Measurements from ENCODE around the gene PCDH15.
"Not testable (repeated sequence)": the region's sequence is repeated elsewhere in the genome, so short reads cannot be mapped to it uniquely, and the experiment has no call there.

PCDH15 gene

DNA sequence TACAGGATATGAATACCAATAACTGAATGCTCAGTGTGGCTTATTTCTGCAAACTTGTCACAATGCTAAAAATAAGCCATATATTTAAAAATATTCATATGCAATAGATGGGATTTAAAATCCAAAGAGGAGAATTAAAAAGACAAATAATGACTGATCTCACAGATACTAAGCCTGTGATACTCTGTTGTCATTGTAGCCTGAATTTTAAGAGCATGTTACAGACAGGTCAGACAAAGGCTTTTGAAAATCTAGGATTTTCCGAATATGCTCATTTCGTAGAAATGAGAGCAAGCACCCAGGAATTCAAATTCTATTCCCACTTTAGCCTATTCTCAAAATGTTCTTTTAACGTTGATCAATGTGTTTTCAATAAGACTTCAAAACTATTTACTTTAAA is 269.7 kb downstream of the PCDH15 start:
- DNase-seq, result no peak

GRCh38 chr10:54530299-54530698 is 270.7 kb downstream of the PCDH15 start:
- no peak for DNase-seq

DNA sequence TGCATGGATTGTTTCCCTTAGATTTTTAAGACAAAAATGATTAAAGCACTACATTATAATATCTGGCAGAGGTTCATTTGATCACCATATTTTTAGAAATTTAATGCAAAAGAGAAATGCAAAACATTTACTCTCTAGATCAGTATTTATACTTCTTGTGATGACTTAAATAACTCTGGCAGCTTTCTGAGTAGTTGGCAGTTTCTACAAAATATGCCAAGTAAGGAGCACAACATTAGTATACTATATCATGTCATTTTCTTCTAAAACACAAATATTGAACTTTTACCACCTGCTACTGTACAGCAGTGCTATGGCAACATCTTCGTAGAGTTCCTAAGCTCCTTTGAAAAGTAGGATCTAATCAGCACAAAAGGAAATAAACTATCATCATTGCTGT is 275.2 kb downstream of the PCDH15 start:
- DNase-seq, result no peak

DNA sequence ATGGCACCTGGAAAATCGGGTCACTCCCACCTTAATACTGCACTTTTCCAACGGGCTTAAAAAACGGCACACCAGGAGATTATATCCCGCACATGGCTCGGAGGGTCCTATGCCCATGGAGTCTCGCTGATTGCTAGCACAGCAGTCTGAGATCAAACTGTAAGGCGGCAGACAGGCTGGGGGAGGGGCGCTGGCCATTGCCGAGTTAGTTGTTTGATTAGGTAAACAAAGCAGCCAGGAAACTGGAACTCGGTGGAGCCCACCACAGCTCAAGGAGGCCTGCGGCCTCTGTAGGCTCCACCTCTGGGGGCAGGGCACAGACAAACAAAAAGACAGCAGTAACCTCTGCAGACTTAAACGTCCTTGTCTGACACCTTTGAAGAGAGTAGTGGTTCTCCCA is 285.8 kb downstream of the PCDH15 start:
- DNase-seq, result not testable (repeated sequence)

GRCh38 chr10:54503863-54504262 is 297.2 kb downstream of the PCDH15 start:
- DNase-seq, result no peak

- DNase-seq, result no peak
Observed at GRCh38 chr10:54501929-54502328, 299.1 kb downstream of the PCDH15 start.

DNA sequence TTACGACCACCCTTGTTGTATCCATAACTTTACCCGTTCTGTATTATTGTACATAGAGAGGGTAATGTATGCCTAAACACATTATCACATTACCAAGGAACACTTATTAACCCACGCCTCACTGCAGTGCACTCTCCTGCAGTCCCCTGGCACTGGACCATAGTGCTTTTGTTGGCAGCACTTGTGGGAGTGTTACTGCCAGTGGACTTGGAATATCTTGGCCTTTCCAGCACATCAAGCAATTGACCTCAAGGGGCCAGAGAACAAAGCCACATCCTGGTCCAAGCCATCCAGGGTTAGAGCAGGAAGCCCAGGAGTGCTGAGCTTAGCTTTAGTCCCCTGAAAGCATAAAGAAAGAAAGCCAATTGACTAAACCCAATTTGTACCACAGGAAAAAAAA is 304.2 kb downstream of the PCDH15 start:
- DNase-seq, result no peak

GRCh38 chr10:54487743-54488142 is 313.3 kb downstream of the PCDH15 start:
- DNase-seq, result no peak

- no peak for DNase-seq
Observed at GRCh38 chr10:54485971-54486370, 315.1 kb downstream of the PCDH15 start.

- DNase-seq, result no peak
Observed at GRCh38 chr10:54484186-54484585, 316.8 kb downstream of the PCDH15 start.

- no peak for DNase-seq
Observed at GRCh38 chr10:54478601-54479000, 322.4 kb downstream of the PCDH15 start.

DNA sequence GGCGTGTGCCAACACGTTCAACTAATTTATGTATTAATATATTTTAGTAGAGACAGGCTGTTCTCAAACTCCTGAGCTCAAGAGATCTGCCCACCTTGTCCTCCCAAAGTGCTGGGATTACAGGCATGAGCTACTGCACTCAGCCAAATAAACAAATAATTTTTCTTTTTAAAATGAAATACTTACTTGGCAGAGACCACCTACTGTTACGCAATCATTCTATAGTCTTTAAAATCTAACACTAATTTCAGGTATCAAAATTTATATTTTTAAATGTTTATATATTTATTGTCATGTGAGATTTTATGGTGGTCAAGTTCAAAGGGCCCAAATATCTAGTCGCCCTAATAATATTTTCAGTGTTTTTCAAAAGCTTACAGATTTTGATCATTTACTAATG is 323.3 kb downstream of the PCDH15 start:
- no peak for DNase-seq

DNA sequence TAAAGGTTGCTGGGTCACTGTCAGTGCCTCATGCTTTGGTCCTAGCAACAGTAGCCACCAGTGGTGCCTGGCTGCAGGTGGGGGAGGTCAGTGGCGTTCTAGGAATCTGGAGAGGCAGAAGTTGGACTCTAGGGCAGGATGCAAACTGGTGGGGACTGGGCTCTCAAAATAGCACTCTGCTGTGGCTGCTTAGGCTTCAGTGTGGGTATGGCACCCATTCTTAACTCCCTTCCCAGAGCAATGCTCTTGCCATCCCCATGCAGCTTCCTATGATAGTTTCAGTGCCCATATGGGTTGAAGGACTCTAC is 330.8 kb downstream of the PCDH15 start:
- no peak for DNase-seq

DNA sequence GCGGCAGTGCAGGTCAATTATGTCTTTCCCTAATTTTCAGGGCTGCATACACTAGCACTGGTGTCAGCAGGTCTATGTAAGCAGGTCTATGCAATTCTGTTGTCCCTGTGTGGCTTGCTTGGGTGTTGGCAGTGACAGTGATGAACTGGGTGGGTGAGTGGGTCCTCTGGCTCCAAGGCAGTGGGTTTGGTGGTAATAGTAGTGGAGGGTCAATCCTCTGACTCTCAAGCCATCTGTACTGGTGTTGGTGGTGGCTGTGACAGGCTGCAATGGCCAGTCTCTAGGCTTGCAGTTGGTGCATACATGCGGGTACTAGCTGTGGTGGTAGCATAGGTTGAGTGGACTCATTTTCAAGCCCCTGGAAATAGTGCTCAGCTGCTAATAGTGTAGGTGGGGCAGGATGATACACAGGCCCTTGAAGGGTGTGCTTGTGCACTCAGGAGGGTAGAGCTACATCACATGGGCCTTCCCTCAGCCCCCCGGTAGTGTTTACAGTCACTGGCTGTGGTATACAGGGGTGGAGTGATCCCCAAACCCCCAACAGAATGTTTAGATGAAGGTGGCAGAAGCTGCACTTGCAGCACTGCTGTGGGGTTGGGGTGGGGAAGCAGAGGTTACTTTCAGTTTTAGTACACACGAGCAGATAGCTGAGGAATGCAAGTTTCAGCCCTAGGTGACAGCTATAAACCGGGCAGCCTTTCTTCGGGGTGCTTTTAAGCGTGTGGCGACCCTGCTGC is 331.3 kb downstream of the PCDH15 start:
- no peak for DNase-seq

DNA sequence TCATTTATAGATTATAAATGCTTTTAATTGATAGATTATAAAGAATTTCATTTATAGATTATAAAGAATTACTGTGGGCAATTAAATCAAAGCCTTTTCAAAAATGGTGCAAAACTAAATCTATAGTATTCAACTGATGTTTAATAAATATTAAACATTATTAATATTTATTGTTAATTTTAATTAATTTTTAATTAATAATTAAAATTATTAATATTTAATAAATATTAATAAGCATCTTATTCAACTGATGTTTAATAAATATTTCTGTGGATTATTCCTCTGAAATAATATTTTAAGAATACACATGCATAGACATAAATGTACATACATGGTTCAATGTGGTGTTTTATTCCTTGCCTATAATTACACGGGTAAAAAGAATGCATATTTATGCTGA is 346.8 kb downstream of the PCDH15 start:
- no peak for DNase-seq

- no peak for DNase-seq
Observed at GRCh38 chr10:54449056-54449455, 352.0 kb downstream of the PCDH15 start.

- DNase-seq, result no peak
Observed at GRCh38 chr10:54444170-54444569, 356.9 kb downstream of the PCDH15 start.

- DNase-seq, result no peak
Observed at GRCh38 chr10:54441275-54441674, 359.8 kb downstream of the PCDH15 start.

DNA sequence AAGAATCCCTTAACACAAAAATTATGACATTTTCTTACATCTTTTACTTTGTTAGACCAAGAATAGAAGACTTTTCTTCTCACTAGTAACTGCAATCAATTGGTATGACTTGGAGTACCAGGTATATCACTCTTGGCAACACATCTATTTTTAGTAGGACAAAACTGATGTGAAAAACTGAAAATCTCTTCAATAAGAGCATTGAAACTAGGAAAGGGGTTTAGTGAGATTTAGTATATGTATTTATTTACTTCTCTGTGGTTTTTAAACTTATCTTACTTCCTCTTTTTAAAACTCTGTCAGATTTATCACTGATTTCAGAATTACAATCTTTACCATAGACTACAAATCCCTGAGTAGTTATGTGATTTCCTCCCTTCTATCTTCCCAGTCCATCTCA is 366.2 kb downstream of the PCDH15 start:
- no peak for DNase-seq

GRCh38 chr10:54415483-54415882 is 385.5 kb downstream of the PCDH15 start:
- no peak for DNase-seq

DNA sequence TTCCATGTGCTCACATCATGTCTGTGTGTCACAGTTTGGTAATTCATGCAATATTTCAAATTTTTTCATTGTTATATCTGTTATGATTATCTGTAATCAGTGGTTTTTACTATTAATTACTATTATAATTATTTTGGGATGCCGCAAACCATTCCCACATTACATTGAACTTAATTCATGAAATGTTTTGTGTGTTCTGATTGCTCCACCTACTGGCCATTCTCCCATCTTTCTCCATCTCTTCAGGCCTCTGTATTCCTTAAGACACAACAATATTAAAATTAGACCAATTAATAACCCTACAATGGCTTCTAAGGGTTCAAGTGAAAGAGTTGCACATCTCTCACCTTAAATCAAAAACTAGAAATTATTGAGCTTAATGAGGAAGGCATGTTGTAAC is 398.5 kb downstream of the PCDH15 start:
- peak; percentile 3 for DNase-seq

- no peak for DNase-seq
Observed at GRCh38 chr10:54396031-54396430, 405.0 kb downstream of the PCDH15 start.

DNA sequence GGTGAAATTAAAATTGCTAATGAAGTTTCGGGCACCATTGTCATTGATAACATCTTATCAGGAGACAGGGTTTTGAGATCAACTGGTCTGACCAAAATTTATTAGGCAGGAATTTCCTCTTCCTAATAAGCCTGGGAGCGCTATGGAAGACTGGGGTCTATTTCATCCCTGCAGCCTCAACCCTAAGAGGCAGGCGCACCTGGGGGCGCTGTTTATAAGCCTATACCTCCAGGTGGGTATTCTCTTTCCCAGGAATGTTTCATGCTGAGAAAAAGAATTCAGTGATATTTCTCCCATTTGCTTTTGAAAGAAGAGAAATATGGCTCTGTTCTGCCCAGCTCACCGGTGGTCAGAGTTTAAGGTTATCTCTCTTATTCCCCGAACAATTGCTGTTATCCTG is 406.4 kb downstream of the PCDH15 start:
- not testable (repeated sequence) for DNase-seq

- DNase-seq, result no peak
Observed at GRCh38 chr10:54372179-54372578, 428.9 kb downstream of the PCDH15 start.

DNA sequence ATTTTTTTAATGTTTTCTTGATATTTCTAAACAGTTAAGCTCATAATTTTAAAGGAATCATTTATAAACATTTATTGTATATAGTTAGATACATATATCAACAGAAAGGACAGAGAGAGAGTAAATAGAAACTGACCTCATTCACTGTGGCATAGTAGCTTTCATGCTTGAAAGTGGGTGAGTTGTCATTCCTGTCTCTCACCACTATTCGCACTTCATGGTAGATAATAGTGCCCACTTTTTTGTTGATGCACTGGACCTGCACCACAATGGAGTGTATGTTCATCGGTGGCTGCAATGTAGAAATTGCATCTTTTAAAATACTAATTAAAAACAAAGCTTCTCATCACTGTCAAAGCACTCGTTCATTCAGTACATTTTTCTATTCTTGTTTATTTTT is 432.0 kb downstream of the PCDH15 start:
- no peak for DNase-seq

DNA sequence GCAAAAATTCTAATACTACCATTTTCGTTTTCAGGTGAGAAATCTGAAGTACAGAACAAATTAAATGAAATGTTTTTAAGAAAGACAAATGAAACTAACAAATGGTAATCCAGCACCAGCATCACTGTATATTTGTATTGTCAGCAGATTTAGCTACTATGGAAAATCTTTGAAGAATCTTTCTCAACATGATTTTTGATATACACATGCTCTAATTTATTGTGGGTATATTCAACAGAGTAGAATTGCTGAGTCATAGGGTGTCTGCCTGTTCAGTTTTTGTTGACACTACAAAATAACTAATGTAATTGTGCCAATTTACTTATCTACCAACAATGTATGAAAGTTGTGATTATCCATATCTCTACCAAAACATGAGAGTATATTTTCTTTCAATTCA is 437.6 kb downstream of the PCDH15 start:
- no peak for DNase-seq
